Stomach (tissue), 4 donors: ENCODE results near the gene ARID4A.

Experiments used
- EP300 ChIP-seq: sonication (generic); formaldehyde crosslinking; IDR thresholded peaks from one replicate; pipeline ENCODE4 v1.6.1; 2017; ENCODE audit warnings: antibody characterized with exemption
- POLR2A ChIP-seq, 4 donors: fragments of 450-650 bp; IDR thresholded peaks; one replicate each; pipeline ENCODE4 v1.6.1; 2016; ENCODE audit warnings: antibody characterized with exemption in 4 of 4, control low read depth in 2 of 4, mild to moderate bottlenecking in 1 of 4, moderate library complexity in 1 of 4
- POLR2AphosphoS5 ChIP-seq, 3 donors: sonication (generic); formaldehyde crosslinking; IDR thresholded peaks; one replicate each; pipeline ENCODE4 v1.6.1; 2016; ENCODE audit warnings: antibody characterized with exemption in 3 of 3
- TF ChIP-seq, protein P1 (sequence below), 7 experiments: fragments of 450-650 bp in 4 of 7; fragments of 200-600 bp in 3 of 7; sonication (generic) in 3 of 7; IDR thresholded peaks; one replicate each; pipeline ENCODE4 v1.5.1; 2016 to 2019; ENCODE audit warnings: antibody characterized with exemption in 7 of 7, control low read depth in 2 of 7, mild to moderate bottlenecking in 1 of 7

DNA sequence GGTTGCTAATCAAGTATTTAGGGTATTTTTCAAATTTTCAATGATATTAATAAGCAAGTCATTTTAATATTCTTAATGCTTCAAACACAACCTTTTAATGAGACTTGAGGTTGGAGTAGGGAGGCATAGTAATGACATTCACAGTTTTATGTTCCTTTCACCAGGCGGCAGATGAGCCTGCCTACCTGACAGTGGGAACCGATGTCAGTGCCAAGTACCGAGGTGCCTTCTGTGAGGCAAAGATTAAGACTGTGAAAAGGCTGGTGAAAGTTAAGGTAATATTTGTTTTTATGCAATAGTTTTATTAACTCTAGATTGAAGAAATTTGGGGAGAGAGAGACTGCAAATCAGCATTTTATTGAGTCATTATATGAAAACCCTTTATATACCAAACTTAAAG lies 3.1 kb downstream of the ARID4A start:
- TF ChIP-seq, protein P1, sequence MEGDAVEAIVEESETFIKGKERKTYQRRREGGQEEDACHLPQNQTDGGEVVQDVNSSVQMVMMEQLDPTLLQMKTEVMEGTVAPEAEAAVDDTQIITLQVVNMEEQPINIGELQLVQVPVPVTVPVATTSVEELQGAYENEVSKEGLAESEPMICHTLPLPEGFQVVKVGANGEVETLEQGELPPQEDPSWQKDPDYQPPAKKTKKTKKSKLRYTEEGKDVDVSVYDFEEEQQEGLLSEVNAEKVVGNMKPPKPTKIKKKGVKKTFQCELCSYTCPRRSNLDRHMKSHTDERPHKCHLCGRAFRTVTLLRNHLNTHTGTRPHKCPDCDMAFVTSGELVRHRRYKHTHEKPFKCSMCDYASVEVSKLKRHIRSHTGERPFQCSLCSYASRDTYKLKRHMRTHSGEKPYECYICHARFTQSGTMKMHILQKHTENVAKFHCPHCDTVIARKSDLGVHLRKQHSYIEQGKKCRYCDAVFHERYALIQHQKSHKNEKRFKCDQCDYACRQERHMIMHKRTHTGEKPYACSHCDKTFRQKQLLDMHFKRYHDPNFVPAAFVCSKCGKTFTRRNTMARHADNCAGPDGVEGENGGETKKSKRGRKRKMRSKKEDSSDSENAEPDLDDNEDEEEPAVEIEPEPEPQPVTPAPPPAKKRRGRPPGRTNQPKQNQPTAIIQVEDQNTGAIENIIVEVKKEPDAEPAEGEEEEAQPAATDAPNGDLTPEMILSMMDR (IDR thresholded peaks at IDR 0.05), result no peak
- TF ChIP-seq POLR2A (IDR thresholded peaks at IDR 0.05), result no peak
- no peak for TF ChIP-seq POLR2AphosphoS5 (IDR thresholded peaks at IDR 0.05)
- no peak for TF ChIP-seq EP300
